Spleen (tissue), 7 donors: ENCODE measurements around the gene VEGFC.

Experiments used
- CTCF ChIP-seq, 11 experiments: fragments of 200-600 bp in 7 of 11; fragments of 450-650 bp in 4 of 11; sonication (generic) in 4 of 11; IDR thresholded peaks in 8 of 11; conservative IDR thresholded peaks in 3 of 11; 1 replicate in 7 of 11; 2 replicates in 4 of 11; pipeline versions ENCODE4 v1.4.0 to v1.8.0; 2016 to 2021; ENCODE audit warnings: antibody characterized with exemption in 11 of 11, inconsistent platforms in 4 of 11, mild to moderate bottlenecking in 1 of 11
- POLR2A ChIP-seq, 3 donors: fragments of 450-650 bp; IDR thresholded peaks; one replicate each; pipeline ENCODE4 v1.5.1; 2017; ENCODE audit warnings: antibody characterized with exemption in 3 of 3, mild to moderate bottlenecking in 1 of 3
- donor health status: DM: no; HTN: no; CAD: no; lungs with moderate emphysema.
- donor health status: DM: no; HTN: no; CAD: no.
- donor health status: DM: no; HTN: no; CAD: no.

DNA sequence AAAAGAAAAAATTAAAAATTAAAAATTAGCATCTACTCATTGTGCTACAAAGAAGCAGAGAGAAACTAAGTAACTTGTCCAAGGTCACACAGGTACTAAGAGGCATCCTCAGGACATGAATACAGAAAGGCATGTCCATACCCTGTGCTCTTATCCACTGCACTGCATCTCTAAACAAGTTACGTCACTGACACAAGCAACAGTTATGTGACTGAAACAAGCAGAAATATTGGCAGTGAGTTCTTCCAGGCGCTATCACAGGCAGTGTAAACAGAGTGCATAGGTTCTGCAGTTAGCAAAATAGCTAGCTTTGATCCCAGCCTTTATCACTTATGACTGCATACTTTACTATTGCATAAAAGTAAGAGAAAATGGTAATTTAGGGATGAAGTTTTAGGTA lies 7.9 kb downstream of the VEGFC start:
- no peak for TF ChIP-seq CTCF (IDR thresholded peaks at IDR 0.05 in 8 of 11, conservative IDR thresholded peaks at IDR 0.05 in 3 of 11)
- no peak for TF ChIP-seq POLR2A (IDR thresholded peaks at IDR 0.05)
